ENCODE results near the gene SDCCAG8. TPM values are rescaled to one million over a fixed set of nuclear protein-coding genes. Genes with fewer than 3 reads are reported as not detected.
A peak's percentile ranks its signal among the peaks of the same experiment; 100 is the strongest.

Gene SDCCAG8
- total RNA-seq, 4 donors from 2014 or later = 30.3 to 131 (median 55.4) TPM

- Histone ChIP-seq H3K36me3 (peaks cover 0 to 16% (median 0%) of the 10 kb centered on the region in 3 donors), H3K27ac (peak overlapping the region in 2 of 4 donors; percentile 21 to 43), H3K4me1 (peaks cover 0 to 5% (median 0%) of the 10 kb centered on the region in 4 donors), H3K27me3 (no peaks in the 10 kb centered on the region), H3K9me3 (no peaks in the 10 kb centered on the region), H3K4me3 (no peak overlapping the region)
- no peak for DNase-seq
- no peak for TF ChIP-seq POLR2A (IDR thresholded peaks at IDR 0.05)
- TF ChIP-seq CTCF (IDR thresholded peaks at IDR 0.05) = no peak
These were observed 30.7 kb downstream of the SDCCAG8 start for GRCh38 chr1:243286409-243287122.

GRCh38 chr1:243287123-243287460 is 31.3 kb downstream of the SDCCAG8 start:
- Histone ChIP-seq H3K4me1 (peaks cover 0 to 5% (median 0%) of the 10 kb centered on the region in 4 donors), H3K4me3 (no peak overlapping the region), H3K27ac (peak overlapping the region in 2 of 4 donors; percentile 21 to 43), H3K36me3 (peaks cover 0 to 11% (median 0%) of the 10 kb centered on the region in 3 donors), H3K9me3 (no peaks in the 10 kb centered on the region), H3K27me3 (no peaks in the 10 kb centered on the region)
- no peak for DNase-seq
- TF ChIP-seq POLR2A (IDR thresholded peaks at IDR 0.05) (no peak), CTCF (IDR thresholded peaks at IDR 0.05) (no peak)

GRCh38 chr1:243287652-243288051 is 31.8 kb downstream of the SDCCAG8 start:
- H3K27me3 ChIP-seq = no peaks in the 10 kb centered on the region
- H3K27ac ChIP-seq = peak overlapping the region in 2 of 4 donors; percentile 36 to 56
- H3K36me3 ChIP-seq = peaks cover 0 to 6% (median 0%) of the 10 kb centered on the region in 3 donors
- no peak overlapping the region for H3K4me3 ChIP-seq
- TF ChIP-seq POLR2A (IDR thresholded peaks at IDR 0.05) (no peak), CTCF (IDR thresholded peaks at IDR 0.05) (no peak)
- no peaks in the 10 kb centered on the region for H3K9me3 ChIP-seq
- DNase-seq = no peak
- peaks cover 0 to 5% (median 0%) of the 10 kb centered on the region in 4 donors for H3K4me1 ChIP-seq

GRCh38 chr1:243288062-243288461 is 32.2 kb downstream of the SDCCAG8 start:
- Histone ChIP-seq H3K36me3 (peaks cover 0 to 10% (median 0%) of the 10 kb centered on the region in 3 donors), H3K27ac (peak overlapping the region in 2 of 4 donors; percentile 36 to 56), H3K4me3 (no peak overlapping the region), H3K9me3 (no peaks in the 10 kb centered on the region), H3K27me3 (no peaks in the 10 kb centered on the region), H3K4me1 (peaks cover 0 to 5% (median 0%) of the 10 kb centered on the region in 4 donors)
- no peak for DNase-seq
- TF ChIP-seq POLR2A (IDR thresholded peaks at IDR 0.05) = no peak
- no peak for TF ChIP-seq CTCF (IDR thresholded peaks at IDR 0.05)

GRCh38 chr1:243291292-243291691 is 35.5 kb downstream of the SDCCAG8 start:
- H3K27ac ChIP-seq = no peak overlapping the region
- TF ChIP-seq POLR2A (IDR thresholded peaks at IDR 0.05) (no peak), CTCF (IDR thresholded peaks at IDR 0.05) (no peak)
- H3K27me3 ChIP-seq = no peaks in the 10 kb centered on the region
- H3K4me1 ChIP-seq = peaks cover 0 to 5% (median 0%) of the 10 kb centered on the region in 4 donors
- no peak for DNase-seq
- H3K4me3 ChIP-seq = no peak overlapping the region
- H3K9me3 ChIP-seq = no peaks in the 10 kb centered on the region
- peaks cover 0 to 20% (median 0%) of the 10 kb centered on the region in 3 donors for H3K36me3 ChIP-seq

Measured in Peyer's patch (tissue), 4 donors.